ENCODE results near the gene ASAH2. TPM values are rescaled to one million over a fixed set of nuclear protein-coding genes. Genes with fewer than 3 reads are reported as not detected.

The ASAH2 gene
- total and polyA plus RNA-seq, 2 of the 8 experiments (the other 6 are each of a cell fraction or from before 2014, with no cell fraction given): 1.2 to 3.1 TPM

- no peak overlapping the region for H3K56ac ChIP-seq (replicated peaks; ENCODE audit: insufficient read length, low read depth, low read length)
- H4K91ac ChIP-seq (replicated peaks; ENCODE audit: insufficient read length, low read length): no peak overlapping the region
- H3K23me2 ChIP-seq (ENCODE audit: low read depth, low read length): no peaks in the 10 kb centered on the region
- H3K9ac ChIP-seq (replicated peaks in 1 of 4; ENCODE audit: extremely low read depth in 1 of 4, low read depth in 3 of 4, low read length in 3 of 4): no peak overlapping the region
- no peak overlapping the region for H2BK12ac ChIP-seq (ENCODE audit: low read depth, low read length)
- H3K36me3 ChIP-seq (ENCODE audit: control insufficient read depth in 2 of 4, insufficient read depth in 4 of 4, low read length in 3 of 4): no peaks in the 10 kb centered on the region
- peaks cover 0 to 5% (median under 1%) of the 10 kb centered on the region in 4 experiments; a peak in 3 of 7 replicates for H3K4me1 ChIP-seq (replicated peaks in 1 of 4; ENCODE audit: control insufficient read depth in 3 of 4, insufficient read depth in 4 of 4, low read length in 3 of 4)
- WGBS, 2 experiments (ENCODE audit: extremely low coverage in 1 of 2, insufficient coverage in 1 of 2, insufficient read length in 1 of 2, insufficient replicate concordance in 2 of 2, low coverage in 1 of 2, low lambda C conversion rate in 2 of 2, missing lambda C conversion rate in 1 of 2): 89% methylated on average over 2 of the region's 2 CpGs; no CpG with 5 or more reads in 1 of the 2 experiments
- no peaks in the 10 kb centered on the region for H4K20me1 ChIP-seq (replicated peaks in 1 of 2; ENCODE audit: control insufficient read depth in 1 of 2, insufficient read depth in 2 of 2, low read length in 2 of 2)
- no peak overlapping the region for H3K4me3 ChIP-seq (ENCODE audit: extremely low read depth in 1 of 4, insufficient read depth in 2 of 4, low read depth in 3 of 4, low read length in 4 of 4)
- no peak overlapping the region for H3K23ac ChIP-seq (ENCODE audit: insufficient read length)
- H2BK5ac ChIP-seq (ENCODE audit: low read depth, low read length): no peak overlapping the region
- no peak for DNase-seq (ENCODE audit: low read depth in 1 of 2, low spot score in 2 of 2)
- no peak overlapping the region for H2BK20ac ChIP-seq (ENCODE audit: low read length)
- no peak overlapping the region for H2AFZ ChIP-seq (ENCODE audit: low read length)
- H3K4me2 ChIP-seq (ENCODE audit: insufficient read depth in 1 of 2, low read depth in 2 of 2, low read length in 2 of 2): no peak overlapping the region
- H3K14ac ChIP-seq (ENCODE audit: insufficient read length): no peak overlapping the region
- ChIA-PET POLR2A (ENCODE audit: partially characterized antibody) (no interaction called here), CTCF (ENCODE audit: partially characterized antibody) (interaction anchor here (2.2 kb wide), 1 partner anchor 16 kb away, joined by 8 read pairs; no protein-coding TSS in a partner anchor)
- no peaks in the 10 kb centered on the region for H3K79me1 ChIP-seq (ENCODE audit: low read depth, low read length)
- no peak for FAIRE-seq
- no peak overlapping the region for H3K18ac ChIP-seq (ENCODE audit: extremely low read depth, low read length)
- no peak overlapping the region for H2AK5ac ChIP-seq (ENCODE audit: low read depth, low read length)
- H3K27ac ChIP-seq (ENCODE audit: low read depth, low read length): no peak overlapping the region
- H3K9me3 ChIP-seq (ENCODE audit: insufficient read depth in 2 of 2, low read depth in 1 of 2, low read length in 1 of 2): no peaks in the 10 kb centered on the region
- no peak overlapping the region for H4K5ac ChIP-seq (ENCODE audit: insufficient read length, low read depth, low read length)
- H3K79me2 ChIP-seq (ENCODE audit: control insufficient read depth in 1 of 2, insufficient read depth in 2 of 2, low read length in 2 of 2): no peaks in the 10 kb centered on the region
- no peak overlapping the region for H2BK120ac ChIP-seq (replicated peaks; ENCODE audit: low read depth, low read length)
- H2BK15ac ChIP-seq (ENCODE audit: low read length): no peak overlapping the region
- no peak overlapping the region for H4K8ac ChIP-seq (ENCODE audit: extremely low read depth, insufficient read depth, low read length)
- no peaks in the 10 kb centered on the region for H3K27me3 ChIP-seq (replicated peaks in 1 of 4; ENCODE audit: control insufficient read depth in 3 of 4, extremely low read depth in 1 of 4, insufficient read depth in 3 of 4, low read length in 3 of 4)
- no peak overlapping the region for H3K4ac ChIP-seq (replicated peaks; ENCODE audit: insufficient read length, low read depth, low read length)
- TF ChIP-seq SP2 (IDR thresholded peaks at IDR 0.05; ENCODE audit: low read length) (no peak), RNF2 (IDR thresholded peaks at IDR 0.05; ENCODE audit: borderline replicate concordance, low read depth, low read length, missing control alignments, poor library complexity, severe bottlenecking) (no peak), NANOG (IDR thresholded peaks at IDR 0.05; ENCODE audit: insufficient read depth, low read depth, low read length, poor library complexity, severe bottlenecking) (no peak), USF2 (IDR thresholded peaks at IDR 0.05; ENCODE audit: low read length) (no peak), EZH2 (IDR thresholded peaks at IDR 0.05; ENCODE audit: low read depth, low read length, severe bottlenecking) (no peak), BACH1 (IDR thresholded peaks at IDR 0.05; ENCODE audit: low read length) (no peak), SIRT6 (IDR thresholded peaks at IDR 0.05; ENCODE audit: low read length) (no peak), CHD2 (IDR thresholded peaks at IDR 0.05; ENCODE audit: low read length) (no peak), ZNF274 (IDR thresholded peaks at IDR 0.05; ENCODE audit: borderline replicate concordance, extremely low read depth, low read length) (no peak), E2F6 (IDR thresholded peaks at IDR 0.05) (no peak), CEBPB (IDR thresholded peaks at IDR 0.05; ENCODE audit: low read depth, low read length) (no peak), TAF1 (IDR thresholded peaks at IDR 0.05; ENCODE audit: low read depth, low read length) (no peak)
These were observed 31.7 kb downstream of the ASAH2 start for GRCh38 chr10:50219646-50220045.
